ENCODE data around the gene LDLRAD3.

DNA sequence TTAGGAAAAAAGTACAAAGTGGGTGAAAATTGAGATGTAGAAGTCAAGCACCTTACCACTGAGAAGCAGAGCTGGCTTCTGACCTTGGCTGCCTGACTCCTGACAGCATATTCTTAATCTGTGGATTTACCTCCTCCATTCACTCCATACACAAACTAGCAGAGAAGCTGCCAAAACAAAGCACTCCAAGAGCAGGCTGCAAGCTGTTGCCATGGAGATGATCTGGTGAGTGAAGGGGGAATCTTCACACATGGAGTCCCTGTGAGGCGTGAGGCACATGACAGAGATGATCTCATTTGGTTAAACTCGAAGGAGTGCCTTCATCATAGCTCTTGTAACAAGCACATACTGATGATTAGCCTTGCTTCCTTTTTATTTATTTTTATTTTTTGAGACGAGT is 329.2 kb downstream of the LDLRAD3 start:
- TF ChIP-seq, protein P1, sequence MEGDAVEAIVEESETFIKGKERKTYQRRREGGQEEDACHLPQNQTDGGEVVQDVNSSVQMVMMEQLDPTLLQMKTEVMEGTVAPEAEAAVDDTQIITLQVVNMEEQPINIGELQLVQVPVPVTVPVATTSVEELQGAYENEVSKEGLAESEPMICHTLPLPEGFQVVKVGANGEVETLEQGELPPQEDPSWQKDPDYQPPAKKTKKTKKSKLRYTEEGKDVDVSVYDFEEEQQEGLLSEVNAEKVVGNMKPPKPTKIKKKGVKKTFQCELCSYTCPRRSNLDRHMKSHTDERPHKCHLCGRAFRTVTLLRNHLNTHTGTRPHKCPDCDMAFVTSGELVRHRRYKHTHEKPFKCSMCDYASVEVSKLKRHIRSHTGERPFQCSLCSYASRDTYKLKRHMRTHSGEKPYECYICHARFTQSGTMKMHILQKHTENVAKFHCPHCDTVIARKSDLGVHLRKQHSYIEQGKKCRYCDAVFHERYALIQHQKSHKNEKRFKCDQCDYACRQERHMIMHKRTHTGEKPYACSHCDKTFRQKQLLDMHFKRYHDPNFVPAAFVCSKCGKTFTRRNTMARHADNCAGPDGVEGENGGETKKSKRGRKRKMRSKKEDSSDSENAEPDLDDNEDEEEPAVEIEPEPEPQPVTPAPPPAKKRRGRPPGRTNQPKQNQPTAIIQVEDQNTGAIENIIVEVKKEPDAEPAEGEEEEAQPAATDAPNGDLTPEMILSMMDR (IDR thresholded peaks at IDR 0.05; ENCODE audit: low read depth, low read length, poor library complexity, severe bottlenecking): no peak
- TF ChIP-seq EZH2phosphoT487 (IDR thresholded peaks at IDR 0.05; ENCODE audit: borderline replicate concordance, low read length): no peak

All from DOHH2 (cell line).